CD4-positive, alpha-beta T cell (primary cell): ENCODE data around the gene DICER1. TPM values are rescaled to one million over a fixed set of nuclear protein-coding genes. Genes with fewer than 3 reads are reported as not detected.

ENCODE experiments used
- ATAC-seq: fragments of 200-7000 bp; cut with Tn5 transposase; one replicate; pipeline ENCODE4 v1.10.0; 2022; ENCODE audit warnings: mild to moderate bottlenecking; ENCODE audit not compliant: poor library complexity
- CTCF ChIA-PET: fragments of 350-600 bp; sonication (Branson Sonifier 250); formaldehyde crosslinking; loops from one replicate; lab custom pipeline; 2021; ENCODE audit warnings: antibody characterized with exemption, inconsistent platforms; lab: Charles Lee
- POLR2A ChIA-PET: fragments of 350-600 bp; sonication (Branson Sonifier 250); formaldehyde crosslinking; loops from one replicate; lab custom pipeline; 2021; ENCODE audit warnings: antibody characterized with exemption, inconsistent platforms; lab: Charles Lee
- DNase-seq, 14 experiments: peaks; one replicate each; pipeline ENCODE4 v3.0.0-alpha.2; 2013 to 2020; ENCODE audit warnings: mixed read lengths in 2 of 14
- H3K27ac ChIP-seq, 2 donors: one replicate each; pipeline versions ENCODE4 v1.5.1 to v1.7.0; 2013; ENCODE audit warnings: low read length in 2 of 2, low read depth in 1 of 2, mild to moderate bottlenecking in 1 of 2
- H3K27me3 ChIP-seq, 2 experiments: 1 replicate in 1 of 2; 2 replicates in 1 of 2; pipeline versions ENCODE4 v1.6.1 to v1.7.0; 2013; ENCODE audit warnings: low read length in 2 of 2, control low read depth in 1 of 2, mild to moderate bottlenecking in 1 of 2, moderate library complexity in 1 of 2; ENCODE audit not compliant: insufficient read depth in 2 of 2, control insufficient read depth in 1 of 2
- H3K36me3 ChIP-seq: one replicate; pipeline ENCODE4 v1.6.1; 2013; ENCODE audit warnings: low read length, control low read depth; ENCODE audit not compliant: insufficient read depth
- H3K4me1 ChIP-seq: one replicate; pipeline ENCODE4 v1.6.1; 2013; ENCODE audit warnings: low read length, control low read depth; ENCODE audit not compliant: insufficient read depth
- H3K4me3 ChIP-seq: one replicate; pipeline ENCODE4 v1.5.1; 2013; ENCODE audit warnings: mild to moderate bottlenecking, low read length, moderate library complexity
- H3K9me3 ChIP-seq, 2 experiments: 1 replicate in 1 of 2; 2 replicates in 1 of 2; pipeline versions ENCODE4 v1.6.1 to v1.7.0; 2013; ENCODE audit warnings: low read length in 2 of 2, mild to moderate bottlenecking in 2 of 2, control low read depth in 1 of 2, moderate library complexity in 1 of 2; ENCODE audit not compliant: control insufficient read depth in 1 of 2, insufficient read depth in 1 of 2
- H3K27ac Mint-ChIP-seq: one replicate; pipeline ENCODE4 v1.8.0; 2020; ENCODE audit warnings: mixed read lengths
- H3K27me3 Mint-ChIP-seq: one replicate; pipeline ENCODE4 v1.8.0; 2021; ENCODE audit warnings: mixed read lengths
- H3K36me3 Mint-ChIP-seq: one replicate; pipeline ENCODE4 v1.8.0; 2021; ENCODE audit warnings: low read depth, mixed read lengths
- H3K4me1 Mint-ChIP-seq: one replicate; pipeline ENCODE4 v1.8.0; 2021; ENCODE audit warnings: low read depth, mixed read lengths
- H3K4me3 Mint-ChIP-seq: one replicate; pipeline ENCODE4 v1.8.0; 2020; ENCODE audit warnings: mild to moderate bottlenecking, mixed read lengths
- H3K9me3 Mint-ChIP-seq: one replicate; pipeline ENCODE4 v1.8.0; 2020; ENCODE audit warnings: mixed read lengths
- CTCF ChIP-seq: fragments of 200-600 bp; IDR thresholded peaks from one replicate; pipeline ENCODE4 v1.8.0; 2022; ENCODE audit warnings: antibody characterized with exemption, mild to moderate bottlenecking
- intact Hi-C, 2 experiments: fragments of 100-400 bp; cut with DNase I in 1 of 2; cut with micrococcal nuclease in 1 of 2; formaldehyde crosslinking; loops; one replicate each; pipeline versions ENCODE4 v1.15.1 to v1.9.0; 2023 to 2025; cut with DNase I, micrococcal nuclease
- total RNA-seq, 174 experiments: library from RNA in 2 of 174; stranded (reverse) in 2 of 174; gene quantifications; one replicate each; pipeline ENCODE4 v1.2.3 and lab custom pipeline; 2021 to 2026

Gene DICER1
- total RNA-seq, 2 experiments from 2014 or later: 53.7 to 66.0 TPM

GRCh38 chr14:95107711-95108110 is 49.6 kb downstream of the DICER1 start:
- Histone ChIP-seq H3K9me3 (no peaks in the 10 kb centered on the region), H3K36me3 (peaks cover 86% of the 10 kb centered on the region), H3K27me3 (no peaks in the 10 kb centered on the region), H3K4me1 (no peaks in the 10 kb centered on the region), H3K4me3 (no peak overlapping the region), H3K27ac (no peak overlapping the region)
- intact Hi-C loops: no loop called here
- POLR2A ChIA-PET: interaction anchor here (1.1 kb wide), 1 partner anchor 10 kb away, joined by 3 read pairs; no protein-coding TSS in a partner anchor
- peaks cover 2% of the 10 kb centered on the region for H3K4me1 Mint-ChIP-seq
- no peaks in the 10 kb centered on the region for H3K9me3 Mint-ChIP-seq
- CTCF ChIA-PET: interaction anchor here (1.9 kb wide), 1 partner anchor 11 kb away, joined by 5 read pairs; no protein-coding TSS in a partner anchor
- H3K4me3 Mint-ChIP-seq: no peak overlapping the region
- DNase-seq (no peak), ATAC-seq (no peak)
- H3K36me3 Mint-ChIP-seq: peaks cover 94% of the 10 kb centered on the region
- H3K27me3 Mint-ChIP-seq: no peaks in the 10 kb centered on the region
- no peak overlapping the region for H3K27ac Mint-ChIP-seq
- no peak for TF ChIP-seq CTCF

GRCh38 chr14:95106971-95107370 is 50.4 kb downstream of the DICER1 start:
- peaks cover 96% of the 10 kb centered on the region for H3K36me3 Mint-ChIP-seq
- Histone ChIP-seq H3K36me3 (peaks cover 88% of the 10 kb centered on the region), H3K4me3 (no peak overlapping the region), H3K27ac (no peak overlapping the region), H3K27me3 (no peaks in the 10 kb centered on the region), H3K4me1 (no peaks in the 10 kb centered on the region), H3K9me3 (no peaks in the 10 kb centered on the region)
- ChIA-PET CTCF (interaction anchor here (1.9 kb wide), 1 partner anchor 11 kb away, joined by 5 read pairs; no protein-coding TSS in a partner anchor), POLR2A (no interaction called here)
- H3K9me3 Mint-ChIP-seq: no peaks in the 10 kb centered on the region
- H3K4me3 Mint-ChIP-seq: no peak overlapping the region
- TF ChIP-seq CTCF: no peak
- no peak overlapping the region for H3K27ac Mint-ChIP-seq
- no peaks in the 10 kb centered on the region for H3K27me3 Mint-ChIP-seq
- intact Hi-C loops: no loop called here
- ATAC-seq: no peak
- no peak for DNase-seq
- H3K4me1 Mint-ChIP-seq: peaks cover 10% of the 10 kb centered on the region

- Mint-ChIP-seq H3K9me3 (no peaks in the 10 kb centered on the region), H3K27ac (no peak overlapping the region), H3K4me1 (peaks cover 24% of the 10 kb centered on the region), H3K4me3 (no peak overlapping the region), H3K27me3 (no peaks in the 10 kb centered on the region), H3K36me3 (peaks cover 95% of the 10 kb centered on the region)
- no peaks in the 10 kb centered on the region for H3K4me1 ChIP-seq
- no peak for DNase-seq
- intact Hi-C loops: no loop called here
- TF ChIP-seq CTCF: no peak
- ChIA-PET POLR2A (no interaction called here), CTCF (no interaction called here)
- no peak overlapping the region for H3K27ac ChIP-seq
- H3K4me3 ChIP-seq: no peak overlapping the region
- no peaks in the 10 kb centered on the region for H3K27me3 ChIP-seq
- H3K36me3 ChIP-seq: peaks cover 77% of the 10 kb centered on the region
- H3K9me3 ChIP-seq: no peaks in the 10 kb centered on the region
- ATAC-seq: no peak
Observed at GRCh38 chr14:95104911-95105310, 52.4 kb downstream of the DICER1 start.
